K562 (cell line): Measurements from ENCODE around the gene OVOL3.

Experiments
- PHB ChIP-seq: fragments of 250-450 bp; sonication (Bioruptor Pico); IDR thresholded peaks from 2 replicates; pipeline ENCODE4 v1.5.0; 2021
- POLR2A ChIP-seq: fragments of 450-650 bp; conservative IDR thresholded peaks from 2 replicates; pipeline ENCODE4 v1.6.1; 2016

- no peak for TF ChIP-seq PHB
- no peak for TF ChIP-seq POLR2A
Measured at GRCh38 chr19:36106991-36107390, 4.0 kb upstream of the OVOL3 start.
